Testis (tissue), 2 donors: Measurements from ENCODE around the gene PEA15.

ENCODE experiments used
- POLR2A ChIP-seq: fragments of 450-650 bp; IDR thresholded peaks from one replicate; pipeline ENCODE4 v1.6.1; 2017; ENCODE audit warnings: antibody characterized with exemption, mild to moderate bottlenecking, moderate library complexity
- TF ChIP-seq, protein P1 (sequence below), 3 experiments: fragments of 450-650 bp in 2 of 3; fragments of 200-600 bp in 1 of 3; sonication (generic) in 1 of 3; IDR thresholded peaks; one replicate each; pipeline ENCODE4 v1.5.1; 2016 to 2019; ENCODE audit warnings: antibody characterized with exemption in 3 of 3, mild to moderate bottlenecking in 2 of 3, moderate library complexity in 1 of 3

GRCh38 chr1:160255781-160256300 lies 50.7 kb downstream of the PEA15 start:
- TF ChIP-seq POLR2A: no peak
- TF ChIP-seq, protein P1, sequence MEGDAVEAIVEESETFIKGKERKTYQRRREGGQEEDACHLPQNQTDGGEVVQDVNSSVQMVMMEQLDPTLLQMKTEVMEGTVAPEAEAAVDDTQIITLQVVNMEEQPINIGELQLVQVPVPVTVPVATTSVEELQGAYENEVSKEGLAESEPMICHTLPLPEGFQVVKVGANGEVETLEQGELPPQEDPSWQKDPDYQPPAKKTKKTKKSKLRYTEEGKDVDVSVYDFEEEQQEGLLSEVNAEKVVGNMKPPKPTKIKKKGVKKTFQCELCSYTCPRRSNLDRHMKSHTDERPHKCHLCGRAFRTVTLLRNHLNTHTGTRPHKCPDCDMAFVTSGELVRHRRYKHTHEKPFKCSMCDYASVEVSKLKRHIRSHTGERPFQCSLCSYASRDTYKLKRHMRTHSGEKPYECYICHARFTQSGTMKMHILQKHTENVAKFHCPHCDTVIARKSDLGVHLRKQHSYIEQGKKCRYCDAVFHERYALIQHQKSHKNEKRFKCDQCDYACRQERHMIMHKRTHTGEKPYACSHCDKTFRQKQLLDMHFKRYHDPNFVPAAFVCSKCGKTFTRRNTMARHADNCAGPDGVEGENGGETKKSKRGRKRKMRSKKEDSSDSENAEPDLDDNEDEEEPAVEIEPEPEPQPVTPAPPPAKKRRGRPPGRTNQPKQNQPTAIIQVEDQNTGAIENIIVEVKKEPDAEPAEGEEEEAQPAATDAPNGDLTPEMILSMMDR (IDR thresholded peaks at IDR 0.05): no peak
